ENCODE data around the gene TAF8.
A peak's percentile ranks its signal among the peaks of the same experiment; 100 is the strongest.

The TAF8 gene

GRCh38 chr6:42066156-42066675 lies 15.9 kb downstream of the TAF8 start:
- no peak for DNase-seq

GRCh38 chr6:42068173-42068572 lies 17.8 kb downstream of the TAF8 start:
- no peak for DNase-seq

GRCh38 chr6:42068872-42069522 lies 18.7 kb downstream of the TAF8 start:
- DNase-seq, result no peak

GRCh38 chr6:42071881-42072583 lies 21.7 kb downstream of the TAF8 start:
- DNase-seq, result no peak

GRCh38 chr6:42073287-42073686 lies 23.0 kb downstream of the TAF8 start:
- no peak for DNase-seq

- DNase-seq, result peak; percentile 50 to 61
Observed at GRCh38 chr6:42075159-42075838, 25.0 kb downstream of the TAF8 start.

- no peak for DNase-seq
Observed at GRCh38 chr6:42078386-42078785, 28.1 kb downstream of the TAF8 start.

- DNase-seq, result no peak
Observed at GRCh38 chr6:42079941-42080464, 29.7 kb downstream of the TAF8 start.

- no peak for DNase-seq
Observed at GRCh38 chr6:42083530-42083929, 33.2 kb downstream of the TAF8 start.

- DNase-seq, result no peak
Observed at GRCh38 chr6:42084889-42085288, 34.6 kb downstream of the TAF8 start.

- DNase-seq, result no peak
Observed at GRCh38 chr6:42086046-42087035, 36.0 kb downstream of the TAF8 start.

GRCh38 chr6:42088101-42088591 lies 37.8 kb downstream of the TAF8 start:
- no peak for DNase-seq

- DNase-seq, result no peak
Observed at GRCh38 chr6:42090819-42091717, 40.7 kb downstream of the TAF8 start.

- no peak for DNase-seq
Observed at GRCh38 chr6:42091718-42092023, 41.3 kb downstream of the TAF8 start.

- no peak for DNase-seq
Observed at GRCh38 chr6:42093582-42094329, 43.4 kb downstream of the TAF8 start.

- DNase-seq, result no peak
Observed at GRCh38 chr6:42095094-42095493, 44.8 kb downstream of the TAF8 start.

- DNase-seq, result no peak
Observed at GRCh38 chr6:42095776-42096541, 45.6 kb downstream of the TAF8 start.

GRCh38 chr6:42099340-42100028 lies 49.2 kb downstream of the TAF8 start:
- no peak for DNase-seq
